Measurements from ENCODE around the gene NLK.
"Not testable (repeated sequence)": the region's sequence is repeated elsewhere in the genome, so short reads cannot be mapped to it uniquely, and the experiment has no call there.

The NLK gene

DNA sequence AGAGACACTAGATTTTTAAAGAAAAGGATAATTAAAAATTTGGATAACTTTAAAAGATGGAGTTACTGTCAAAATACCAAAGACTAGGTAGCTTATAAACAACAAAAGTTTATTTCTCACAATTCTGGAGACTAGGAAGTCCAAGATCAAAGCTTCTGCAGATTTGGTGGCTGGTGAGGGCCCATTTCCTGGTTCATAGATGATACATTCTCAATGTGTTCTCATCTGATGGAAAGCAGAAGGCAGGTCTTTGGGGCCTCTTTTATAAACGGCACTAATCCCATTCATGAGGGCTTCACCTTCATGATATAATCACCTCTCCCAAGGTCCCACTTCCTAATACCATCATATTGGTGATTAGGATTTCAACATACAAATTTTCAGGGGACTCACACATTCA lies 33.7 kb downstream of the NLK start:
- no peak for DNase-seq

DNA sequence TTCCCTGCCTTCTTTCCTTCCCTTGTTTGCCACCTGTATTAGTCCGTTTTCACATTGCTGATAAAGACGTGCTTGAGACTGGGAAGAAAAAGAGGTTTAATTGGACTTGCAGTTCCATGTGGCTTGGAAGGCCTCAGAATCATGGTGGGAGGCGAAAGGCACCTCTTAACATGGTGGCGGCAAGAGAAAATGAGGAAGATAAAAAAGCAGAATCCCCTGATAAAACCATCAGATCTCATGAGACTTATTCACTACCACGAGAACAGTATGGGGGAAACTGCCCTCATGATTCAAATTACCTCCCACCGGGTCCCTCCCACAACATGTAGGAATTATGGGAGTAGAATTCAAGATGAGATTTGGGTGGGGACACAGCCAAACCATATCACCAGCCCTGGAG lies 34.7 kb downstream of the NLK start:
- DNase-seq = not testable (repeated sequence)

DNA sequence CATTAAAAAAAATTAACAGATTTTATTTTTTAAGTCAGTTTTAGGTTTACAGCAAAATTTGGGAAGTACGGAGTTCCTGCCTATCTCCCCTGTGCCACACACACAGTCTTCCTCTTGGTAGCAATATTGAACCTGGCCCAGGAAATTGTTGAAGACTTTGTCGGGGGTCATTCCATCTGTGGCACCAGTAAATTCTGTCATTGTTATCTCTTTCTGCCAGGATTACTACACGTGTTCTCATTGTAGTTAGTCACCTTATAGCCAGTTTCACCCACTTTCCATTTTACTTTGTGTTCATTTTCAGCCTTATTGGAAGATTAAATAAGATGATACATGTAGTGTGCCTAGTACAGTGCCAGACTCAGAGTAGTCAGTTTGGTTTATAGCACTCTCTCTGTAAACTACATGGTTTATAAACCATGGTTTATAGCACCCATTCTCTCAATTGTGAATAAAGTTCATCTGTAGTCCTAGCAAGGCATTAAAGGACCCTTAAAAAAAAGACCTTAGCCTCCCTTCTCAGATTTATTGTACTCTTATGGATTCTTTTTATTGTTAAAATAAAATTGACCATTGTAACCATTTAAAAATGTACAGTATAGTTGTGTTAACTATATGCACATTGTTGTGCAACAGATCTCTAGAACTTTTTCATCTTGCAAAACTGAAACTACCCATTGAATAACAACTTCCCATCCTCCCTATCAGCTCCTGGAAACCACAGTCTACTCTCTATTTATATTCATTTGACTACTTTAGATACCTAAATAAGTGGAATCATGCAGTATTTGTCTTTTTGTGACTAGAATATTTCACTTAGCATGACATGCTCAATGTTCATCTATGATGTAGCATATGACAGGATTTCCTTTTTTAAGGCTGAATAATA lies 36.1 kb downstream of the NLK start:
- DNase-seq = no peak

DNA sequence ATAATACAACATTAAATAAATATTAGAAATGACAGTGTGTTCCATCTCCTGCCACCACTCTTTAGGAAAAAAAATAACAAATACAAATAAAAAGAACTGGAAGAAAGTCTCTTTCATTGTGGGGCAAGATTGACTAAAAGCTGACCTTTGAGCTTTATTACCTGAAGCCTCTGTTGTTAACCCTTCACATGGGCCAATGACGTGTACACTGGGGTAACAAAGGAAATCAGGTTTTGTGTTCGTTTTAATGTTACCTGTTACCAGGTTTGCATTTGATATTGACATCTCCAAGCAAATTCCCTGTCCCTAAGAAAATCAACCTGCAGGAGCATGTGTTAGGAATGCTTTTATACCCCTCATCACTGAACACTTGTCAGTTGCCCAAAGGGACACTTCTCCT lies 39.0 kb downstream of the NLK start:
- DNase-seq = no peak

DNA sequence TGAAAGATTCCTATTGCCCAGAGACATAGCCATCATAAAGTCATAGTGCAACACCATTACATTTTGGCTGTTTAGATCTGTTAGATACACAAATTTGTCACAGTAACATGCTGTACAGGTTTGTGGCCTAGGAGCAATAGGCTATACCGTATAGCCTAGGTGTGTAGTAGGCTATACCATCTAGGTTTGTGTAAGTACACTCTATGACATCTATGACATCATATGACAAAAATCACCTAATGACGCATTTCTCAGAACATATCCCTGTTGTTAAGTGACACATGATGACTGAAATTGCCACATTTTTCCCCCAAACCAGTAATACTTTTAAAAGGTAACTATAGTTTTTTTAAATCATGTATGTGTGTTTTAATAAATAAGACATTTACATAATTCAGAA lies 43.3 kb downstream of the NLK start:
- no peak for DNase-seq

DNA sequence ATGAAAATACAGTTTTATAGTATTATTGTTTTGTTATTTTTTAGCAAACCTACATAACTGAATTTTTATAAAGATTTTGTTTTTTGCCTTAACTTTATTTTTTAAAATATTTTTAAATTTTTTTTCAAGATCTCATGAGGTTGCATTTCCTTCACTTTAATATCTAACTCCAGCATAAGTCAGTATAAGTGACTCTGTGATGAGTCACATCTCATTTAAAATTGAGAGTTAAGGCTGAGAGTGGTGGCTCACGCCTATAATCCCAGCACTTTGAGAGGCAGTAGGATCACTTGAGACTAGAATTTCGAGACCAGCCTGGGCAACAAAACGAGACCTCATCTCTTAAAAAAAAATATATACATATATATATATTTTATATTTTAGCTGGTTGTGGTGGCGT lies 44.0 kb downstream of the NLK start:
- peak; percentile 20 for DNase-seq

DNA sequence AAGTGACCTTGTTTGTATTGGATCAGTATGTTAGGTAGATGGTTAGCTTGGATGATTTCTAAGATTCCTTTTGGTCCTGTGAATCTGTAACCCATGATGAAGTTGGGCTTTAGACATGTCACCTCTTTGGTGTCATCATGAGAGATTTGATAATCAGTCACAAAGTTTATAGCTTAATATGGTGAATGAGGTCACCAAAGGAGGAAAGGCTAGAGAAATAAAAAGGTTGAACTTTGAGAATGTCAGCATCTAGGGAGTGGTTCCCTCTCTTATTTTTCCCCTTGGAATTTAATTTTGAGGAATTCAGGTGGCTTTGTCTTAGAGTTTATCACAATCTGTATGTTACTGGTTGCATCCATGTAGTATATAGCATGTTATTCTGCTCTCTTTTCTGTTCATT lies 45.3 kb downstream of the NLK start:
- DNase-seq = no peak

DNA sequence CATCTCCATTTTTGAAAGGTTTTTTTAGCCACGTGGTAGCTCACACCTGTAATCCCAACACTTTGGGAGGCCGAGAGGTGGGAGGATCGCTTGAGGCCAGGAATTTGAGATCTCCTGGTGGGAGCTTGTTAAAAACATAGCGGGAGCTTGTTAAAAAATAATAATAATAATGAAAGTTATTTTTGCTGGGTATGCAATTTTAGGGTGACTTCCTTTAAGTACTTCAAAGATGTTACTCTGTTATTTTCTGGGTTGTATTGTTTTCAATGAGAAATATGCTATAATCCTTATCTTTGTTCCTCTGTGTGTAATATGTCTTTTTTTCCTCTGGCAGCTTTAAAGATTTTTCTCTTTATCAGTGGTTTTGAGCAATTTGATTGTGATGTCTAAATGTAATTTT lies 48.1 kb downstream of the NLK start:
- no peak for DNase-seq

DNA sequence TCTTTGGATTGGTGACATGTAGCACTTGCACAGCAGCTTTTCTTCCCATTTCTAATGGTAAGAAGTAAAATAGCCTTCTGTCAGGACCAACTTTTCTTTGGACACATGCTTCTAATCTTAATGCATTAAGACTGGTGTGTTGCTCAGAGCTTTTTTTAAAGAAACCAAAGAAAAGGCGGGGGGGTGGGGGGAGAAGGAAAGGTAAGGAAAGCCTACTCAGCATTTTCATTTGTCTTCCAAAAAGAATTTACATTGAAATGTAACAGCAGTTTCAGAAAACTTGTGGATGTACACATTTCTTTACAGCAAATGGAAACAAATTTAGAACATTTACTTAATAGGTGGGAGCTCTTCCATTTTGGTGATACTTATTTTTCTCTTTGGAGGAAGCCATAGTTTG lies 49.6 kb downstream of the NLK start:
- no peak for DNase-seq

DNA sequence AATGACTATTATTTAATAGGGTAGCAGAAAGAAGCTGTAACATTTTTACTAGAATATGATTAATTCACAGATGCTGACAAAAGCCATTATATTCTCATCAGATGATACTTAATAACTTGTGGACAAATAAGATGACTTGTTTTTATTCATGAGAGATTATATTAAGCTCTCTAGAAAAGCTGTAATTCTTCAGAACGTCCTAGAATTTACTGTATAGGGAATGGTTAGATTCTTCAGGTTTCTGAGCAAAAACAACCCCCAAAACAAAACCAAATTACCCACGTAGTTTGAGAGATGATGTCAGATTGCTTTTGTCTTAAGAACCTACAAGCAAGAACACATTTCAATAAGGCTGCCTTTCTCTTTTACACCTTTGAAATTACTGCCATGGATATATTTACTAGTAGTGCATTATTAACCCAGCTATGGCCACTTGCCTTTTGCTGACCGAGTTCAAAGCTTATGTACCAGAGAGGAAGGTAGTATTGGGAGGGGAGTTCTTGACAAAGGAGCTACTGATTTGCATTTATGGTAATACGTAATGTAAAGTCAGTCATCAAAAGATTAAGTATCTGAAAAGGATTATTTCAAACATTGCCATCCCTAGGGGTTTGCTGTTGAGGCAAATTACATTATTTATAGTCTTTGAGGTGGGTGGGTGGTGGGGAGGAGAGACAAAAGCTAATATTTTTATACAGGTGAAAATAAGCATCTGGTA lies 51.7 kb downstream of the NLK start:
- no peak for DNase-seq

DNA sequence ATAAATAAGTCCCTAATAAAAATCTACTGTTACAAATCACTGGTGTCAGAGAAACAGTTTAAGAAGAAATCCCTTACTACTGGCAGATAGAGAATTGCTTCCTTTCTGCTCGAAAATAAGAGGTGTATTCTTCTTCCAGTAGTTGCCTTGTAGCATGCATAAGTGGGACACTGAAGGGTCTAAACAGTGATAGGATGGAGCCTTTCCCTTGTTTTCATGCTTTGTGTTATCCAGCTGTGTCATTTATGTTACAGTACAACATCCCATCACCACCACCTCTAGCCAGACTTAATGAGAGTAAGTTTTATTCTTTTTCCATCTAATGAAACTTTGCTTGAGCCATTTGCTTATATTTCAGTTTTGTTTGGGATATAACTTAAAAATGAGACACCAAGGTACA lies 54.3 kb downstream of the NLK start:
- DNase-seq = no peak

DNA sequence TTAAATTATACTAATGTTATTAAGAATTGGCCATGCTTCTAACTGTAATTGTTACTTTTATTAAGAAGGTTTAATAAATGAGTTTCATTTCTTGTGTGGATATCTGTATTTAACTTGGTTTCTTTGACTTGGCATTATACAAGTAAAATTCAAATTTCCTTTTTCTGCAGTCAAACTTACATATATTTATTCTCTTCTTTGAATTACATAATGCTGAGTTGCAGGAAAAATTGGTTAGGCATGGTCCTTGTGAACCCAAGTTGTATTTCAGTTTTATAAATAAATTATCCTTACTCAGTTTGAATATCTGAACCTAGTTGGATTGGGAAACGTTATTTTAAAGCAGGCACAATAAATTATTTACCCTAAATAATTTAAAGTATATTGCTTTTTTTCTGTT lies 54.8 kb downstream of the NLK start:
- no peak for DNase-seq

DNA sequence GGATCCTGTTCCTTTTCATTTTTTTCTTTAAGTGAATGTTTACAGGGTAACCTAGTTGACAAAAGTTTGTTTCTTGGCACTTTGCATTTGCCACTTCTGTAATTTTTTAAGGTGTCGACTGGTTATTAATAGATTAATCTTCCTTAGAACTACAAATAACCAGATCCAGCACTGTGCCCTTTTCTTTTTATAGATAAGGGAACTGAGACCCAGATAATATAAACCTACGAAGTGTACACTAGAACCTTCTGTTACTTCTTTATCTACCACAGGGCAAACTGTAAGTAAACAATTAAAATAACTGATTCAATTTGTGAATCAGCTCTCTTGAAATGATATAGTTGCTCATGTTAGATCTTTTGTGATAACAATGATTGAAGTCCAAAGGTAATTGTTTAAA lies 55.4 kb downstream of the NLK start:
- DNase-seq = no peak

DNA sequence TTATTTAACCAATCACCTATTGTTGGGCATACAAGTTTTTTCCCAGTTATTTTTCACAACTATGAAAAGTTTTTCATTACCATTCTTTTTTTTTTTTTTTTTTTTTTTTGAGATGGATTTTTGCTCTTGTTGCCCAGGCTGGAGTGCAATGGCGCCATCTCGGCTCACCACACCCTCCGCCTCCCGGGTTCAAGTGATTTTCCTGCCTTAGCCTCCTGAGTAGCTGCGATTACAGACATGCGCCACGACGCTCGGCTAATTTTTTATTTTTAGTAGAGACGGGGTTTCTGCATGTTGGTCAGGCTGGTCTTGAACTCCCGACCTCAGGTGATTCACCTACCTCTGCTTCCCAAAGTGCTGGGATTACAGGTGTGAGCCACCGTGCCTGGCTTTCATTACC lies 56.1 kb downstream of the NLK start:
- not testable (repeated sequence) for DNase-seq

DNA sequence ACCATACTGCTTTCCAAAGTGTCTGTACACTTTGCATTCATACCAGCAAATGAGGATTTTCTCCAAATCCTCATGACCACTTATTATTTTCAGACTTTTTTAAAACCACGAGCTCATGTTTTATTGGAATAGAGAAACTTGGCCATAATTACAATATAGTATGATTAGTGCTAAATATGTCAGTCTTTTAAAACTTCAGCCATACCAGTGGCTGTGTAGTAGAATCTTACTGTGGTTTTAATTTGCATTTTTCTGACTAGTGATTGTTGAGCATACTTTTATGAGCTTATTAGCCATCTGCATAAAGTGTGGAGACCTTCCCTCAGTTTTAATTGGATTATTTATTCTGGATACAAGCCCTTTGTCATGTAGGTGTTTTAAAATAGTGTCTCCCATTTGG lies 57.8 kb downstream of the NLK start:
- no peak for DNase-seq

DNA sequence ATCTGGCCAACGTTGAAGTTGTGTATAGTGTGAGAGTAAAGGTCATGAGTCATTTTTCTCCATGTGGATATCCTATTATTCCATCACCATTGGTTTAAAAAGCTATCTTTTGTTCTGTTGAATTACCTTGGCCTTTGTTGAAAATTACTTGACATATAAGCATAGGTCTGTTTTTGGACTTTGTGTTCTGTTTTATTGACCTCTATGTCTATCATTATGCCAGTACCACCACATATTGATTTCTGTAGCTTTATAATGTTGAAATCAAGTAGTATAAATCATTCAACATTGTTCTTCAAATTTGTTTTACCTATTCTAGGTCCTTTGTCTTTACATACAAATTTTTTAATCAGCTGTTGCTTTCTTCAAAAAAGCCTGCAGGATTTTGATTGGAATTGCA lies 58.5 kb downstream of the NLK start:
- DNase-seq = no peak

DNA sequence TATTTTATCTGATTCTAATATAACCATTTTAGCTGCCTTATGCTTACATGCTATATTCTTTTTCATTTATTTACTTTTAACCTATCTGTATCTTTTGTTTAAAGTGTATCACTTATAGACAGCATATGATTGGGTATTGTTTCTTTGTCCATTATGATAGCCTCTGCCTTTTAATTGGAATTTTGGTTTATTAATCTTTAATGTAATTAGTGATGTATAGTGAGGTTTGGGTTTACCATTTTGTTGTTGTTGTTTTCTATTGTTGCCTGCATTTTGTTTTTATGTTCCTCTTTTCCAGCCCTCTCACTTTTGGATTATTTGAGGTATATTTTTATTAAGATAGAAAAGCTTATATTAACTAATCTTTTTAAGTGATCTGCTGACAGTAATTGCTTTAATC lies 59.4 kb downstream of the NLK start:
- no peak for DNase-seq

DNA sequence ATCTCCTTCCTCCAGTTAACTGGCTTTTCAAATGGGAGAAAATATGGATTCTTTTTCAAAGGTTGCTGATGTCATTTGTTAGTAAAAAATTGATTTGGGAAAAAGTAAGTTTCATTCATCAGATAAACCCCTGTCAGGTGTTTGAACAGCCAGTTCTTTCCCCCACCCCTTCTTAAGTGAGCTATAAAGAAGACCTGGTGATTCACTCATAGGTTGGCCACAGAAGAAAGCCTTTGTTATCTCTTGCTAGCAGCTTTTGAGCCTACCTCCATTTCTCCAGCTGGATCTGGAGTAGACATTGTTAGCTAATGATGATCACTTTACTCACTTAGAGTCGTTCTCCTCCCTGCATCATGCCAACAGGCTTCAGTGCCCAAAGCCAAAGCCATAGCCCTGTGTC lies 63.0 kb downstream of the NLK start:
- no peak for DNase-seq

DNA sequence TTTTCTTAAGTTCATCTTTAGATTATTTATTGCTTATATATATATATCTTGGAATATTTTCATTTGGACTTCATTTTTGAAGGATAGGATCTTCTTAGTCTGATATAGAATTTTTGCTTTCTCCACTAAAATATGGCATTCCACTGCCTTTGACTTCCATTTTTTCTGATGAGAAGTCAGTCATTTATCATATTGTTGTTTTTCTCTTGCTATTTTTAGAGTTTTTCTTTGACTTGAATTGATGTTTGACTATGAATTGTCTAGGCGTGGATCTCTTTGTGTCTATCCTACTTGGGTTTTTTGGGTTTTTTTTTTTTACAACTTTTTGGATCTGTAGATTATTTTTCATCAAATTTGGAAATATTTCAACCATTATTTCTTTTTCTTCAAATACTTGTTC lies 67.7 kb downstream of the NLK start:
- no peak for DNase-seq

DNA sequence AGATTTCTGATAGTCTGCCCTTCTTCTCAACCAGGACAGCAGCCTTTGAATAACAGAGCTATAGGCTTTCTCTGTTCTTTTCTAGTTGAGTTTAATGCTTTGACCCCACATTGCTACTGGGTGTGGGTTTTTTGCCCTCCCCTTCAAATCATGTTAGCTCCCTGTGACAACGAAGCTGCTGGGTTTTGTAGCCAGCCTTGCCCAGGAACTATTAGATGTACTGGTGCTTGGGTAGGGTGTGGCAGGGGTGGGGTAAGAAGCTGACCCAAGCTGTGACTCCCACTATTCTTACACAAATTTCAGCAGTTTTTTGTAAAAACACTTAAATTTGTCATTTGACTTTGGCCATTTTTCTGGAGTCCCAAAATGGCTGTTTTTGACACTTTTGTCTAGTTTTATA lies 69.7 kb downstream of the NLK start:
- no peak for DNase-seq

DNA sequence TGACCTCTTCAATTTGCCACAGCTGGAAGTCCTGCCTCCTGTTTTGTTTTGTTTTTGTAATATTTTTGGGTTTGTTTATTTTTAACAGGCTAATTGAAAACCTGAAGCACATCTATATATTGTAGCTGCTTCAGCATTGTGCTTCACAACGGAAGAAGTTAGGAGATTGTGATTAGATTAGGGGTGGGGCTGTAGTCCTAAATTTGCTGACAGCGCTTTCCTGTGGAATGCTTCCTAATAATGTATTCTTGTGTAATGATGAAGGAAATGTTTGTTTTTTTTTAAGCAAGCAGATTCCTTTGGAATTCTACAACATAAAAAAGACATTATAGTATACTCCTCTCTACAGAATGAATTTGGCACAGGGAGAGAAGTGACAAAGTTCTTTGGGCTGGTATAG lies 70.1 kb downstream of the NLK start:
- peak; percentile 52 for DNase-seq

DNA sequence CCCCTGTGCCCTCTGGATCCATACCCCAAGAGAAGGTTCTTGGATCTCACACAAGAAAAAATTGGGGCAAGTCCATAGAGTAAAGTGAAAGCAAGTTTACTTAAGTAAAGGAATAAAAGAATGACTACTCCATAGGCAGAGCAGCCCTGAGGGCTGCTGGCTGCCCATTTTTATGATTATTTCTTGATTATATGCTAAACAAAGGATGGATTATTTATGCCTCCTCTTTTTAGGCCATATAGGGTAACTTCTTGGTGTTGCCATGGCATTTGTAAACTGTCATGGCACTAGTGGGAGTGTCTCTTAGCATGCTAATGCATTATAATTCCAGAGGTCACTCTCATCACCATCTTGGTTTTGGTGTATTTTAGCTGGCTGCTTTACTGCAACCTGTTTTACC lies 70.8 kb downstream of the NLK start:
- DNase-seq = no peak

DNA sequence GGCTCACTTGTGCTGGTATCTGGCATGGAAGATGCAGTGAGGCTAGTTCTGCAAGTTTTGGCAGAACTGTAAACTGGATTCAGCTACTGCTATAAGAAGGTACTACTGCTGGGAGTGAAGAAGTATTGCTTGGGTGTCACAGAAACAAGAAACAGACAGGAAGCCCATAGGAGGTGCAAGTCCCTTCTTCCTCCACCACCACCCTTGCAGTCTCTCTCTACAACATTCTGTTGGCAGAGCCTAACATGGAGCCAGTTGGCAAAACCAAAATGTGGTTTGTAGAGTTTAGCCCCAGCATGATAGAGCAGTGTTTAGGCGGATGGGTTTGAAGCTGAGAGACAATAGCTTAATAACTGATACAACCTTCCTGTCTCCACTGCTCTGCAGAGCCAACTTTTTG lies 72.6 kb downstream of the NLK start:
- DNase-seq = no peak

DNA sequence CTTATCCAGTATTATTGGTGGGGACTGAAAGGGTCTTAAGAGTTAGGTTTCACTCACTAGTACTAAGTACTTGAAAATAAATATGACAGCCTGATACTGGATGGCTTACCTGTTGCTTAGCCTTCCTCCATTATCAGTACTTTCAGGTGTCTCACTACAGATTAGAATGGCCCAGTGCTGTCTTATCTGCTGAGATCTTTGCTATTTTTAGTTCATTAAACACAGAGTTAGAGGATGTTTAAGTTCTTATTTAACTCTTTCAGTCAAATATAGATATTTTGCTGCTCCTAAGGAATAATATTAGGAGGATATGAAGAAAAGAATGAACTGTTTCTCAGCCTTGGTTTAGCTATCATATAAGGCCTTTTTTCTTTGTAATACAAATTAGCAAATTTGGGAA lies 74.8 kb downstream of the NLK start:
- DNase-seq = no peak

DNA sequence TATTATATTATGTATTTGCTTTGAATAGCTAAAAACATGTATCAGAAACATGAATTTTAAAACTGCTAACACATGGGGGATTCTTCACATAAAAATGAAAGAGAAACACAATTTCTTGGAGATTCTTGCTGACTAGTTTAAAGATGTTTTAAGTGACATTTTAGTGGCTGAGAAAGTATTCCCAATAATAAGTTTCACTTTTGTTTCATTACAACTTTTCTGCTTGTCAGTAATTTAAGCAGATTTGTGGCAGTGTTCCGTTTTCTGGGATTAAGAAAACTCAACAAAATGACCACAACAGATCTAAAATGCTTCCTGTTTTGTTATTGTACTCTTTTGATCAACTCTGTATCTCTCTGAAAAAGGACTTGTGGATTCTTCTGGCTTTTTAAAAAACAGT lies 75.9 kb downstream of the NLK start:
- no peak for DNase-seq
